LHCN-M2 (cell line): Measurements from ENCODE around the gene IFNGR2. TPM values are rescaled to one million over a fixed set of nuclear protein-coding genes. Genes with fewer than 3 reads are reported as not detected.
"Not testable (repeated sequence)": the region's sequence is repeated elsewhere in the genome, so short reads cannot be mapped to it uniquely, and the experiment has no call there.

ENCODE experiments used
- DNase-seq: peaks from one replicate; pipeline ENCODE4 v3.0.0-alpha.2; 2012; ENCODE audit warnings: low read depth
- total RNA-seq: library from RNA; depleted of rRNA; stranded (reverse); fragments of >200 nt; gene quantifications from 2 replicates; pipeline ENCODE4 v1.2.3, GENCODE V29; 2014

The IFNGR2 gene
- total RNA-seq, 1 experiment from 2014 or later: 45.4 TPM

DNA sequence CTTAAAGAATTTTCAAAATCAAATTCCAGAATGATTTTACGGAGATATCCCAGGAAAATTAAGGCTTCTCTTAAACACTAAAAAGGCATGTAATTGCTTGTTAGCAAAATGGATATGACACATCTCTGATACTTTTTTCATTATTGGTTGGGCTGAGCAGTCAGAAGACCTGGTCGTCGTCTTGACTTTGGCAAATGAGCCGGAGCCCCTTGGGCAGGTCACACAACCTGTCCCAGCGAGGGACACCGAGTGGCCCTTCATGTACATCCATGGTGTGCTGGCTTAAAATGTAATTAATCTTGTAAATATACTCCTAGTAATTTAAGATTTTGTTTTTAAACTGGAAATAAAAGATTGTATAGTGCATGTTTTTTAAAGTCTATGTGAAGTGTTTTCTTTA lies 33.9 kb downstream of the IFNGR2 start:
- no peak for DNase-seq

DNA sequence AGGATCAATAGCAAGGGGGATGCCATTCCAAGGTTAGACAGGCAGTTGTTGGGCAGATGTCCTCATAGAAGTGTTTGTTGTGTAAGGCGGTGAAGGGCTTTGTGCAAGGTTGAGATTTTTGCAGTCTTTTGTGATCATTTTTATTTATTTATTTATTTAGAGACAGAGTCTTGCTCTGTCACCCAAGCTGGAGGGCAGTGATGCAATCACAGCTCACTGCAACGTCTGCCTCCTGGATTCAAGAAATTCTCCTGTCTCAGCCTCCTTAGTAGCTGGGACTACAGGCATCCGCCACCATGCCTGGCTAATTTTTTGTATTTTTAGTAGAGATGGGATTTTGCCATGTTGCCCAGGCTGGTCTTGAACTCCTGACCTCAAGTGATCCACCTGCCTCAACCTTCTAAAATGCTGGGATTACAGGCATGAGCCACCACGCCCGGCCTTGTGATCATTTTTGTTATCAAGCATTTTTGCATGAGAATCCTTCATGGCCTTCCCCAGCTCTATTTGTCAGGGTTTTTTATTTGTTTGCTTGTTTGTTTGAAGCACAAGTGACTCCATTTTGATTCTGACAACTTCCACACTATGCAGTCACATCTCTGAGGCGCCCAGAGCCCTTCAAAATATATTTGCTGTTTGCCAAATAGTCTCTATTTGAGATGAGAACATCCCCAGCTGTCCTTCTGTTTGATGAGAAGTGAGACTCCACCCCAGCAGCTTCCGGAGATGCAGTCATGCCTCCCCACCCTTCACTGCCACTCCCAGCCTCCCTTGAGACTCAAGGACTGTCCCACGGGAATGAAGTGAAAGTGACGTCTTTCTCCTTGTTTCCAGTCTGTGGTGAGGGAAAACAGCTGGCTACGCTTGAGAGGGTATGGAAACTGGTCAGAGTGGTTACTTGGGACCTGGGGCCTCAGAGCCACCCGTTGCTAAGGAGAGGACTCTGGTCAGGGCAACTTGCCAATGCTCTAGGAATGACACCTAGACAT lies 38.6 kb downstream of the IFNGR2 start:
- peak; percentile 95 for DNase-seq

DNA sequence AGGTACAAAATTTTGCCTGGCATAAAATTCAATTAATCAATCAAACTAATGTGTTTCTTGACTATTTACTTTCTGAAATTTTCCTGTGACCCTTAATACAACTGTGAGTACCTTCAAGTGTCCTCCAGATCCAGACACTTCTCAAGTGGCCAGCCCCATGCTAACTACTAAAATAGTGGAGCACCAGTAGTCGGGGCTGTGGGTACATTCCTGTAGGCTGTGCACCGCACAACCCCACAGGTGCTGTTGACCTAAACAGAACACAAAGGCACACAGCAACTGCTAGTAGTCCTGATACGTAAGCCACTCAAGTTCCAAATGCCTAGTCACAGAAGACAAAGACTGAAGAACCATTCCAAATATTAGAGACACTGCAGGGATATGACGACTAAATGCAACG lies 40.0 kb downstream of the IFNGR2 start:
- DNase-seq: no peak

DNA sequence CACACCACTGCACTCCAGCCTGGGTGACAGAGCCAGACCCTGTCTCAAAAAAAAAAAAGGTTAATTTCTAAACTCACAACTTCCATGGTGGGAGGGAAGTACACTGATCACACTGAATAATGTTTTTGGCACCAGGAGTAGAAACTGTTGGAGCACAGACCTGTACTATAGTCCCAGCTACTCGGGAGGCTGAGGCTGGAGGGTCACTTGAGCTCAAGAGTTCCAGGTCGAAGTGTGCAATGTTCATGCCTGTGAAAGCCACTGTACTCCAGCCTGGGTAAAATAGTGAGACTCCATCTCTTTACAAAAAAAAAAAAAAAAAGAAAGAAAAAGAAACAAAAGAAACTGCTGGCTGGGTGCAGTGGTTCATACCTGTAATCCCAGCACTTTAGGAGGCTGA lies 41.3 kb downstream of the IFNGR2 start:
- DNase-seq: no peak

DNA sequence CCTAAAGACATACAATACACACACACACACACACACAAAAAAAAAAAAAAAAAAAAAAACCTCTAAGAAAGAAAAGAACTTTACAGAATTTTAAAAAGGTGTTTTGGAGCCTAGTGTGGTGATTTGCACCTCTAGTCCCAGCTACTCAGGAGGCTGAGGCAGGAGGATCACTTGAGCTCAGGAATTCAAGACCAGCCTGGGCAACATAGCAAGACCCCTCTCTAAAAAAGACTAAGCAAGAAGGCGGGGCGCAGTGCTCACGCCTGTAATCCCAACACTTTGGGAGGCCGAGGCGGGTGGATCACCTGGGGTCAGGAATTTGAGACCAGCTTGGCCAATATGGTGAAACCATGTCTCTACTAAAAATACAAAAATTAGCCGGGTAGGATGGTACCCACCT lies 43.4 kb downstream of the IFNGR2 start:
- DNase-seq: not testable (repeated sequence)

DNA sequence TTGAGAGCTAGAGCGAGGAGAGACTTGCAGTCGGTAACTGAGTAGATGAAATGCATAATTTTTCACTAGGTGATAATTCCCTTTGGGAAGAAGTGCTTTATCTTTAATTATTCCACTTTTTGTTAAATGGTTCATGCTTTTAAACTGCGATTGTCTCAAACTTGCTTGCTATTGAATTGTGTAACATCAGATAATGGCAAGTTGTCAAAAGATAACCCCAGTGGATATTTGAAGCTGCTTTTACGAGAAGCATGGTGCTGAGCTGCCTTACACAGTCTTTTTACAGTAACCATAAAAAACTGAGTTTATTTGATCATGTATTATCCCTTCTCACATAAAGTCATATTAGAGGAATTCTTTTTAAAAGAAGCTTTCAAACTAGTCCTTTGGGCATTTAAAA lies 46.4 kb downstream of the IFNGR2 start:
- no peak for DNase-seq

DNA sequence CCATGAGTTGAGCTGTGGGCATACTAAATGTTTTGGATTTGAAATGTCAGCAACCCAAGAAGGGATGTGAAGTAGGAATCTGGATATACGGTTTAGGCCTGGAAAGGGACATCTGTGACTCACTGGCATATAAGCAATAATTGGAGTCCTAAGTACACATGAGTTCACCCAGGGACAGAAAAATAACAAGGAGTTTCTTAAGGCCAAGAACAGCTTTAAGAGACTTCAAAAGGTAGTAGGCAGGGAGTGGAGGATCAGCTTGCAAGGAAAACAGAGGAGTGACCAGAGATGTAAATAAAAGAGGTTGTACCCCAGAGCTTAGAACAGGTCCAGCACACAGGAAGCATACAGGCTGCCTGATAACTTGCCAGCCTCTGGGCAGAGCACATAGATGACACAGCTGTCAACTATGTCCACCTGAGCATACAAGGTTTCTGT lies 48.4 kb downstream of the IFNGR2 start:
- peak; percentile 25 for DNase-seq

DNA sequence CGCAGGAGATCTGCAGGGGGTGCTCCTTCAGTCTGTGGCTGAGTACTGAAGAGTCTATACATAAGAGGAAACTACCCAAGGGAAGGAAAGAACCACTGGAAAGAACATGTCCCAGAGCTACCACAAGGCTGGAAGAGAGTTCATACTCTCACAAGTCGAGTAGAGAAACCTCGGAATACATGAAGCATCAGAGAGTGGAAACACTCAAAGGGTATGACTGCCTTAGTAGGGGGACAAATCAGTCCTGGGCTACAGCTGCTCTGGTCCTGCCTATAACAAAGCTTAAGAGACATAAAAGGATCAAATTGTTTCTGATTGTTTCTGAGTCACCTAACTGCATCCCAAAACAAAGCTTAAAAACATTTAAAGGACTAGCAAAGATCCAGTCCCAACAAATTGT lies 49.1 kb downstream of the IFNGR2 start:
- DNase-seq: no peak

DNA sequence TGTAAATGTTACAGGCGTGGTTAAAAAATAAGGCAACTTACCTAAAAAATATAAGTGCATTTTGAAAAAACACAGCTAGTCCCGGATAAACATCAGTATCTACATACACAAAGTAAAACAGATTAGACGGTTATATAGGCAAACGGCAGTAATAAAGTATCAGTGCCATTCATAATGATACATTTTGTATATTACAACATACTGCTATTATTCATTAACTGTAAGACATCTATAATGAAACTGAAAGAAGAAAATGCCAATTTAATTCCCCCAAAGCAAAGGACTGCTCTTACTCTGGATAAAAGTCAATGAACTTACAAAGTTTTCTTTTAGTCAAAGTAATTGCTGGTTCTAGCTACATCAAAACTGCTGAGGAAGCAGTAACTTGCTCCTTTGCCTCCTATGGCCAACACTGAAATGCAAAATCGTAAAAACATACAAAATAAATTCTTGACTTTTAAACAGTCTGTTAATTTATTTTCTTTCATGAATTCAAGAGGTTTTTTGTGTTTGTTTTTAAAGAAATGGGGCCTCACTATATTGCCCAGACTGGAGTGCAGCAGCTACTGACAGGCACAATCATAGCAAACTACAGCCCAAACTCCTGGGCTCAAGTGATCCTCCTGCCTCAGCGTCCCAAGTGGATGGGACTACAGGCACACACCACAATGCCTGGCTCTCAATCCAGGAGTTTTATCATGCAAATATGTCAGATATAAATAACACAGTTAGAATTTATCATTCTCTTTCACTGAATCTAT lies 52.7 kb downstream of the IFNGR2 start:
- DNase-seq: no peak

DNA sequence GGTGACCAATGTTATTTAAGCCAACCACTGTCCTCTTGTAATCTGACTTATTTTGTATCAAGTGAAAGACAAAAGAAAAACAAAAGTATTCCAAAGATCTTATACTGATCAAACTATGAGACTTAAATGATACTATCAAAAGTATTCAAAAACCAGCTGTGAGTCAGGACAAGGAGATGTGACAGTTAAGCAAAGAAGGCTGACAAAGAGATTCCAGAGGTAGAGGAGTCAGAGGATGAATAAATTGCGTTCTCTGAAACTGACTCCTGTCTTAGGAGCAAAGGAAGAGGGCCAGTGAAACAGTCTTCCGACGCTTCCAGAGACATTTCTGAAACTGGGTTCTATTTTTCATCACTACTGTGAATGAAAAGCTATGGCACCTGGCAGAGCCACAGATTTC lies 55.6 kb downstream of the IFNGR2 start:
- DNase-seq: no peak

DNA sequence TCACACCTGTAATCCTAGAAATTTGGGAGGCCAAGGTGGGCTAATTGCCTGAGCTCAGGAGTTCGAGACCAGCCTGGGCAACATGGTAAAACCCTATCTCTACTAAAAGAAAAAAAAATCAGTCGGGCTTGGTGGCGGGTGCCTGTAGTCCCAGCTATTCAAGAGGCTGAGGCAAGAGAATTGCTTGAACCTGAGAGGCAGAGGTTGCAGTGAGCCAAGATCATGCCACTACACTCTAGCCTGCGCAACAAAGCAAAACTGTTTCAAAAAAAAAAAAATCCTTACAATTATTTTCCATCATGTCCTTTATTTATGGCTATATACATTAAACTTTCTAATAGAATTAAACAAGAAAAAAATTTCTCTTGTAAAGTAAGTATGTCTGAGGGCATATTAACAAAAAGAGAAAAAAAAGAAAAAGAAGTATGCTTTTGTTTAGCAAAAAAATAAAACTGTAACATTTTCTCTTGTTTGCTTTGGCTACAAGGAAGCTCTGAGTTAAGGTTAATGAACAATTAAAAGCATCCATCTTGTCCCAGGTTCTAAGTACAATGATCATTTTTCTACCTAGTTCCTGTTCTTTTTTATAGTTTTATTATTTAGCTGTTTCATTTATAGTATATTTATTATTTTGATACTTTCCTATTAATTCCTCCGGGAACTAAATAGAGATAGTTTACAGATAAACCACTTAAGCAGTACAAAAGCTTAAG lies 58.5 kb downstream of the IFNGR2 start:
- DNase-seq: no peak

DNA sequence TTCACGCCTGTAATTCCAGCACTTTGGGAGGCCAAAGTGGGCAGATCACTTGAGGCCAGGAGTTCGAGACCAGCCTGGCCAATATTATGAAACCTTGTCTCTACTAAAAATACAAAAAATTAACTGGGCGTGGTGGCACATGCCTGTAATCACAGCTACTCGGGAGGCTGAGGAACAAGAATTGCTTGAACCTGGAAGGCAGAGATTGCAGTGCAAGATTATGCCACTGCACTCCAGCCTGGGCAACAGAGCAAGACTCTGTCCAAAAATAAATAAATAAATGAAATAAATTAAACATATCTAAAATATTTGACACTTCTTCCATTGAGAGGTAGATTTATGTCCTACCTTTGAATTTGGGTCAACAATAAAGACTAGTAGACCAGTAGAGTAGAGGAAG lies 66.0 kb downstream of the IFNGR2 start:
- not testable (repeated sequence) for DNase-seq

DNA sequence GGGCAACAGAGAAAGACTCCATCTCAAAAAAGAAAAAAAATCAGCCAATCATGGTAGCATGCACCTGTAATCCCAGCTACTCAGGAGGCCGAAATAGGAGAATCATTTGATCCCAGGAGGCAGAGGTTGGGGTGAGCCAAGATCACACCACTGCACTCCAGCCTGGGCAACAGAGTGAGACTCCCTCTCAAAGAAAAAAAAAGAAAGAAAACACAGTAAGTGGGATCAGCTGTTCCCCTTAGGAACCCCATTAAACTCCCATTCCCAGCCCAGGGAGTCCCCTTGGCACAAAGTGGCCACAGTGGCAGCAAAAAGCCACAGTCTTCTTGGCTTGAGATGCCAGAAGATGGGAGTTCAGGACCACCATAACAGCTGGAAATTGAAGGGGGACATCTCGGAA lies 67.5 kb downstream of the IFNGR2 start:
- no peak for DNase-seq

DNA sequence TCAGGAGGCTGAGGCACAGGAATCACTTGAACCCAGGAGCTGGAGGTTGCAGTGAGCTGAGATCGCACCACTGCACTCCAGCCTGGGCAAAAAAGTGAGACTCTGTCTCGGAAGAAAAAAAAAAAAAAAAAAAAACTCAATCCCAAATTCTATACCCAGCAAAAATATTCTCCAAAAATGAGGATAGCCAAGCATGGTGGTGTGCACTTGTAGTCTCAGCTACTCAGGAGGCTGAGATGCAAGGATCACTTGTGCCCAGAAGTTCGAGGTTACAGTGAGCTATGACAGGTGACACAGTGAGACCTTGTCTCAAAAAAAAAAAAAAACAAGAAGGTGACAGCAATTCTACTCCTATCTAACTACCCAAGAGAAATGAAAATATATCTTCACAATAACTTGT lies 70.1 kb downstream of the IFNGR2 start:
- no peak for DNase-seq

DNA sequence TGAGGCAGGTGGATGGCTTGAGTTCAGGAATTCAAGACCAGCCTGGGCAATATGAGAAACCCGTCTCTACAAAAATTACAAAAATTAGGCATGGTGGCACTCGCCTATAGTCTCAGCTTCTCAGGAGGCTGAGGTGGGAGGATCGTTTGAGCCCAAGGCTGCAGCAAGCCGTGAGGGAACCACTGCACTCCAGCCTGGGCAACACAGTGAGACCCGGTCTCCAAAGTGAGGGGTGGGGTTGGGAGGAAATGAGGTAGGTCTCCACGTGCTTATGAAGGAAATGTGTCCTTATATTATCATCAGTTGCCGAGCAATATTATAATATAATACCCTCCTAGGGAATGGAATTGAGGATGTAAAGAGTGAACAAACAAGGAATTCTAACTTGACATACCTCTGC lies 73.9 kb downstream of the IFNGR2 start:
- DNase-seq: no peak

DNA sequence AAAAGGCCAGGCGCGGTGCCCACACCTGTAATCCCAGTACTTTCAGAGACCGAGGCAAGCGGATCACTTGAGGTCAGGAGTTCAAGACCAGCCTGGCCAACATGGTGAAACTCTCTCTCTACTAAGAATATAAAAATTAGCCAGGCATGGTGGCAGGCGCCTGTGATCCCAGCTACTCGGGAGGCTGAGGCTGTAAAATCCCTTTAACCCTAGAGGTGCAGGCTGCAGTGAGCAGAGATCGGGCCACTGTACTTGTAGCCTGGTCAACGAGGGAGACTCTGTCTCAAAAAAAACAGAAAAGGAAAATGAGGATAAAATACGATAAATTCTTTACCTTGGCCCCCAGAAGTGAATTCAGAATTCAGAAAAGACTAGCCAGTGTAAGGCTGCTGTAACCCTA lies 75.0 kb downstream of the IFNGR2 start:
- no peak for DNase-seq

DNA sequence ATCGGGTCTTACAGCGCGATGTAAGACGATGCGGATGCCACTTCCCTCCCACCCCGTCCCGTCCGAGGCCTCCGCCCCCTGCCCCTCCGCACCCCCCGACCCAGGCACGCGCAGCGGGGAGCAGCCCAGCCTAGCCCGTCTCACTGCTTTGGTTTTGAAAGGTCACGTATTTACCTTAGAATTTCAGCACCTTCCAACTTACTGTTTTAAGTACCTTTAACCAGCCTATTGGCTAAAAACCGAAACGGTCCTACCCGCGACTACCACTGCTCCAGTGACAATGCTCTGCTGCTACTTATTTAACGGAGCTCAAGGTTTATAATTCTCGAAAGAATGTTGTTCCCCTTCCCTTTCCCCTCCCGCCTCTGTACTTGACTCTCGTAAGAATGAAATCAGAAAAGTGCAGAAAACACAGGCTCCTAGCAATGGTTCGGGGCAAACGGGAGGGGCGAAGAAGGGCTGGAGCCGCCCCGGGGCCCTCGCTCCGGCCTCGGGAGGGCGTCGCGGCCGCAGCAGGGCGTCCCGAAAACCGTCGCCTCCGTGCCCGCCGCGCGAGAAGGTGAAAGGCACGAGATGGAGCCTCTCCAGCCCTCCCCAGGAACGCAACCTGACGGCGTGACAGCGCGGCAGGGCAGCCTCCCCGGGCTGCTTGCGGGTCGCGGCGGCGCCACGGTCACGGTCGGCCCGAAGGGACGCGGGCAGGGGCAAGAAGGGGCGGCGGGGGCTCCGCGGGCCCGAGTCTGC lies 75.9 kb downstream of the IFNGR2 start:
- DNase-seq: peak; percentile 37

DNA sequence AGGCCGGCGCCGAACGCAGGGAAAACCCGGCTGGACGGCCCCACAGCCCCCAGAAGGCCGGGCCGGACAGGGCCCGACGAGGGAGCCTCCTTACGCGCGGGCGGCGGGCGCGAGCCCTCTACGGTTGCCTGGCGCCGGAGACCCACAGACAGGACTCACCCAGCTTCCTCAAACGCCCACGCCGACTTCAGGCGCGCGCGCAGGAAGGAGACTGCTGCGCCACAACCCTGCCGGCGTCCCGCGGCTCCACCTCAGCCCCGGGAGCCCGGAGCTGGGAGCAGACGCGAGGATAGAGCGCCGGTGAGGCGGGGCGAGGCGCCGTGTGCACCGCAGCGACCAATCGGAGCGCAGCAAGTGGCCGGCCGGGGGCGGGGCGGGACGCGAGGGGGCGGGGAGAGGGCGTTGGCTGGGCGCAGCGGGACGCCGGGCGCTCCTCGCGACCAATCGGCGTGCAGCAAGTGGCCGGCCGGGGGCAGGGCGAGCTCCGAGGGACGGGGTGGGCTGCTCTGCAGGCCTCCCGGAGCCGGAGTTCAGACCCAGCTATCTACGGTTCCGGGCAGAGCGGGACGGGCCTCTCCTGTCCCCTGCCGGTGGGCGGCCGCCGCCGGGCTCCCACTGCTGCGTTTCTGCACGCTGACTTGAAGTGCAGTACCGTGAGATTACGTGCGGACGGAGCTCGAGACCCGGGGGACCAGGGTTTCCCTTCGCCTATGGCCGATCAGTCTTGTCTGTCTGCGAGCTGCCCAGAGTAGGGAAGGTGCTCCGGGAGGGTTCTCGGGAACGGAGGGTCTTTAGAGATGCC lies 76.7 kb downstream of the IFNGR2 start, which contains the start of gene TMEM50B:
Gene TMEM50B, minus strand, starts transcription at position 296 of the 802 bp plus-strand sequence. CDS start 11,089 bp downstream, outside the sequence.
- peak; percentile 94 for DNase-seq

DNA sequence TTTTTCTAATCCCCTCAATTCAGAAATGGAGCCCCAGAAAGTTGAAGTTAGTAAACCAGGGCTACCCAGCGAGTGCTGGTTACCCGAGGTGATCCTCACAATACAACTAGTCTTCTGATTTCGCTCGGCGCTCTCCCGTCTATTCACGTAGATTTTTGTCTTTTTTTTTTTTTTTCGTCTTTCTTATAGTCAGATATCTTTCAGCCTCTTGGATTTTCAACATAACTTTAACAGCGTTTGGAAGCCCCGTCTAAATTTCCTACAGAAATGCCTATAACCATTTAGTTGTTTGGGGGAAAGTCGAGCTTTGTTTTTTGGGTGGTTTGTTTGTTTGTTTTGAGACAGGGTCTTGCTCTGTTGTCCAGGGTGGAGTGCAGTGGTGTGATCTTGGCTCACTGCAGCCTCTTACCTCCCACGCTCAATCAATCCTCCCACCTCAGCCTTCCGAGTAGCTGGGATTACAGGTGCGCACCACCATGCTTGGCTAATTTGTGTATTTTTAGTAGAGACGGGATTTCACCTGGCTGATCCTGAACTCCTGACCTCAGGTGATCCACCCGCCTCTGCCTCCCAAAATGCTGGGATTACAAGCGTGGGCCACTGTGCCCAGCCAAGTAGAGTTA lies 77.4 kb downstream of the IFNGR2 start:
- DNase-seq: no peak
